ENCODE measurements around the gene TEN1. TPM values are rescaled to one million over a fixed set of nuclear protein-coding genes. Genes with fewer than 3 reads are reported as not detected.

TEN1 gene
- total RNA-seq, 2 experiments from 2014 or later, result 15.0 to 15.8 TPM

GRCh38 chr17:76000755-76001521, 21.9 kb downstream of the TEN1 start, which contains the start of gene CDK3:
Gene CDK3, plus strand, starts transcription at chr17:76000855. Its CDS starts 571 bp downstream, at chr17:76001426.
- ChIA-PET CTCF (interaction anchor here (0.5 to 7.1 kb wide), 8 partner anchors 9 to 95 kb away, joined by 3 to 59 read pairs (median 6); partner anchors contain the start of gene MRPL38), POLR2A (no interaction called here)

DNA sequence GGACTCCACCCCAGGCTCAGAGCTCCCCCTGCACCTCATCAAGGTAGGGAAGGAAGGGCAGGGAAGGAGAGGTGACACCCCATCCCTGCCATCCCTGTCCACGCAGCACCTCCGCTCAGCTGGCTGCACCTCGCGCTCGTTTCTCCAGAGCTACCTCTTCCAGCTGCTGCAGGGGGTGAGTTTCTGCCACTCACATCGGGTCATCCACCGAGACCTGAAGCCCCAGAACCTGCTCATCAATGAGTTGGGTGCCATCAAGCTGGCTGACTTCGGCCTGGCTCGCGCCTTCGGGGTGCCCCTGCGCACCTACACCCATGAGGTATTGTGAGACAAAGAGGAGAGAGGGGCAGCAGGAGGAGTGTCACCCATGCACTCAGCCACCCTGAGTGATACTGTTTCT, 23.1 kb downstream of the TEN1 start:
- CTCF ChIA-PET, result interaction anchor here (0.6 to 7.1 kb wide), 4 partner anchors 10 to 109 kb away, joined by 3 to 59 read pairs (median 6); partner anchors contain the start of gene MRPL38
- POLR2A ChIA-PET, result no interaction called here

- CTCF ChIA-PET, result interaction anchor here (0.6 to 7.1 kb wide), 5 partner anchors 9 to 435 kb away, joined by 3 to 59 read pairs (median 5); partner anchors contain the start of gene MRPL38
- POLR2A ChIA-PET, result interaction anchor here (0.6 kb wide), 1 partner anchor 148 kb away, joined by 6 read pairs; no protein-coding TSS in a partner anchor
Observed at GRCh38 chr17:76003915-76004314, 24.9 kb downstream of the TEN1 start.

- ChIA-PET CTCF (interaction anchor here (0.6 to 7.1 kb wide), 15 partner anchors 9 to 647 kb away, joined by 3 to 59 read pairs (median 4); partner anchors contain the start of gene MRPL38), POLR2A (no interaction called here)
Observed at GRCh38 chr17:76004750-76005262, 25.8 kb downstream of the TEN1 start.

- ChIA-PET CTCF (interaction anchor here (0.5 to 7.1 kb wide), 18 partner anchors 8 to 646 kb away, joined by 3 to 59 read pairs (median 4); partner anchors contain the start of gene MRPL38), POLR2A (no interaction called here)
Observed at GRCh38 chr17:76005263-76006149, 26.5 kb downstream of the TEN1 start.

DNA sequence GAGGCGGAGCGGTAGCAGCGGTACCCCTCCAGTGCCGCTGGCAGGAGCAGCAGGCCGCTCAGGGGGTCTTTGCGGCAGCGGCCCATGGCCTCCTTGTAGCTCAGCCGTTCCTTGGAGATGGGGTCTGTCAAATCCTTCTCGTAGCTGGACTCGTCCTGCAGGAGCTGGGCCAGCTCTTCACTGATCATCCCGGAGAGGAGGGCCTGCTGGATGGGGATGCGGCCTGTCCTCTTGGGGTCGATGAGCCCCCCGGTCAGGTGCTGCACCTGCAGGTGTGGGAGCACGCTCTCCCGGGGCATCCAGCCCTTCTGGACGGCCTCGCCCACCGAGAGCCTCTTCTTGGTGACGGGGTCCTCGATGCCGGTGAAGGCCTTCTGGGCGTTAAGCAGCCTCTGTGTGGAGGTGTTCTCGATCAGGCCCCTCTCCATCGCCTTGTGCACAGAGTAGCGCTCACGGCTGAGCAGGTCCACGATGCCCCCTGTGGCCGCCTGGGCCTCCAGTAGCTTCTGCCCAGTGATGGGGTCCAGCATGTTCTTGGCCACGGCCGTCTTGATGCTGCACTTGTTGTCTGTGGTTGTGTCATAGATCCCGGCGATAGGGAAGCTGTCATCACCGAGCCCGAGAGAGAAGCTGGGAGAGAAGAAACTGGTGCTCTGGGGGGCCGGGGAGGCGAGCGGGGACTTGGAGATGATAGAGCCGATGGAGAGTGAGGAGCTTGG, 28.2 kb downstream of the TEN1 start:
- CTCF ChIA-PET, result interaction anchor here (0.9 to 1.4 kb wide), 3 partner anchors 91 to 292 kb away, joined by 3 to 4 read pairs (median 3); partner anchors contain the start of gene MRPL38
- POLR2A ChIA-PET, result no interaction called here

GRCh38 chr17:76007850-76008165, 28.8 kb downstream of the TEN1 start:
- POLR2A ChIA-PET, result no interaction called here
- CTCF ChIA-PET, result interaction anchor here (1.1 to 1.4 kb wide), 3 partner anchors 20 to 291 kb away, joined by 3 to 4 read pairs (median 3); partner anchors contain the start of gene MRPL38

DNA sequence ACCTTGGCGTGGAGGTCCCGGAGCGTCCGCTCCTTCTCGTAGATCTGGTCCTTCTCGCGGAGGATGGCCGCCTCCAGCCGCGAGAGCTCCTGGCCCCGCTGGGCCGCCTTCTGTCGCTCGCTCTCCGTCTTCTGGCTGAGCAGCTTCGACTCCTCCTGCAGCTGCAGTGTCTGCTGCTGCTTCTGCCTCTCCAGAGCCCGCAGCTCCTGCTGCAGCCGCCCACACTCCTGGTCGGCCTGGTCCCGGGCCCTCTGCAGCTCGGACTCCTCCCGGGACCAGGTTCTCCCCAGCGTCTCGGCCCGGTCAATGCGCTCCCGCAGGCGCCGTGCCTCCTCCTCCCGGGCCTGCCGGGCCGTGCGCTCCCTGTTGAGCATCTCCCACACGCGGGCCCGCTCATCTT, 29.2 kb downstream of the TEN1 start:
- CTCF ChIA-PET, result interaction anchor here (0.6 to 1.4 kb wide), 6 partner anchors 10 to 291 kb away, joined by 3 to 9 read pairs (median 3); partner anchors contain the start of gene MRPL38
- POLR2A ChIA-PET, result no interaction called here

DNA sequence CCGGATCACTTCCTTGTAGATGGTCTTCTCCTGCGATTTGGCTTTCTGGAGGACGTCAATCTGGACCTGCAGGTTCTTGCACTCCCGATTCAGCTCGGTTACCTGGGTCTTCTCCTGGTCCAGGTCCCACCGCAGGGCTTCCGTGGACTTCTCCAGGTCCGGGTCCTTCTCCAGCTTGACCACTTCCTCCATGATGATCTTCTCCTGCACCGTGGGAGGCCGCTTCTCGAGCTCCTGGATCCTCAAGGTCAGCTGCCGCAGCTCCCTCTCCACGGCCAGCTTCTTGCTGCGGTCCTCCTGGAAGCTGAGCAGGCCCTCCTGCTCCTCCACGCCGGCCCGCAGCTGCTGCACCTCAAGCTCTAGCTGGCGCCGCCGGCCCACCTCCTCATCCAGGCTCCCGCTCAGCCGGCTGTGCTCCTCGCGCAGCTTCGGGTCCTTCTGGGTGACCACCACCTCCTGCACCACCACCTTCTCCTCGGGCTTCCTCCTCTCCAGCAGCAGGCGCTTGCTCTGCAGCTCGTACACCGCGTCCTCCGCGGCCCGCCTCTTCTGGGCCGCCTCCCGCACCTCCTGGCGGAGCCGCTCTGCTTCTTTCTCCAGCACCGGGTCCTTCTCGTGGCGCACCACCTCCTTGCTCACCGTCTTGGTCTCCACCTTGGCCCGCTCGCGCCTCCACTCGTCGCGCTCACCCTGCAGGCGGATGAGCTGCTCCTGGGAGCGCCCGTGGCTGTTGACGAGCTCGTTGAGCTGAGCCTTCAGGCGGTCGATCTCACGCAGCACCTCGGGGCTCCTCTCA, 29.8 kb downstream of the TEN1 start:
- ChIA-PET CTCF (interaction anchor here (0.6 to 1.8 kb wide), 7 partner anchors 9 to 290 kb away, joined by 3 to 9 read pairs (median 3); partner anchors contain the start of genes CDK3 and MRPL38), POLR2A (interaction anchor here (0.7 kb wide), 1 partner anchor 93 kb away, joined by 3 read pairs; no protein-coding TSS in a partner anchor)

- POLR2A ChIA-PET, result no interaction called here
- CTCF ChIA-PET, result interaction anchor here (1.3 to 2.5 kb wide), 3 partner anchors 8 to 10 kb away, joined by 3 to 7 read pairs (median 5); partner anchors contain the start of gene CDK3
Observed at GRCh38 chr17:76009447-76009846, 30.4 kb downstream of the TEN1 start.

DNA sequence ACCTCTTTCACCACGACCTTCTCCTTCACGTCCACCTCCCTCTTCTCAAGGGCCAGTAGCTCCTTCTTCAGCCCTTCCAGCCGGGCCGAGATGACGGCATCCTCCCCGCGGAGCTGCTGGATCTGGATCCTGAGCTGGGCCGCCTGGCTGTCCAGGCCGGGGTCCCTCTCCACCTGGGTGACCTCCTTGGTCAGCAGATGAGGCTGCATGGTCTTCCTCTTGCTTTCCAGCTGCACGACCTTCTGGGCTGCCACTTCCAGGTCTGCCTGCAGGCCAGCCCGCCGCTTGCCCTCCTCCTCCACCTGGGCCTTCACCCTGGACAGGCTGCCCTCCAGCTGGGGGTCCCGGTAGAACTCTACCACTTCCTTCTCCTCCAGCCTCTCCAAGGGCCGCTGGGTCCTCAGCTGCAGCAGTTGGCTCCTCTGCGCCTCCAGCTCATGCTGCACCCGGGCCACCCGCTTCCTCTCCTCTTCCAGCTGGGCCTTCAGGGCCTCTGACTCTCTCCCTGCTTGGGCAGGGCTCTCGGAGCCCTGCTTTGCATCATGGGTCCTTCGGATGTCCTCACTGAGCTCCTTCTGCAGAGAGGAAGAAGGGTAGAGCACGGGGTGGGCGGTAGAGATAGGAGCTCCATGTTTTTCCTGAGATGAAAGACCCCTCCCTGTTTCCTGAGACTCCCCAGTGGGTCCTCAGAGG, 31.1 kb downstream of the TEN1 start:
- ChIA-PET CTCF (interaction anchor here (1.8 to 2.5 kb wide), 2 partner anchors 10 kb away, joined by 5 to 7 read pairs; partner anchors contain the start of gene CDK3), POLR2A (no interaction called here)

DNA sequence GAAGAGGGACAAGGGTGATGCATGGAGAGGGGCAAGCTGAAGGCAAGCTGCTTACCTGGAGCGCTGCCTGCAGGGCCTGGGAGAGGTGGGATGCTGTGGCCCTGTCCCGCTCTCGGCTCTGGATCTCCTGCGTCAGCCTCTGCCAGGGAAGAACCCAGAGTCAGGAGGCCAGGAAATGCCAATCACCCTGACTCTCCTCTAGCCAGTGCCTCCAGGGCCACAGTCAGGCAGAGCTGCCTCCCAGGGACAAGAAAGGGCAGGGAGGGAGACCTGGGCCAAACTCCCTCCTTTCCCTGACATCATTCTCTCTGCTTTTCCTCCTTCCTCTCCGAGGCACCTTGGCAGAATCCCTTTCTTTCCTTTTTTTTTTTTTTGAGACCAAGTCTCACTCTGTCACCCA, 32.9 kb downstream of the TEN1 start:
- POLR2A ChIA-PET, result interaction anchor here (0.5 kb wide), 1 partner anchor 92 kb away, joined by 4 read pairs; the partner anchor contains the start of gene EXOC7
- CTCF ChIA-PET, result interaction anchor here (0.9 to 2.1 kb wide), 6 partner anchors 10 to 299 kb away, joined by 3 to 10 read pairs (median 4); partner anchors contain the start of genes MRPL38 and UNK

DNA sequence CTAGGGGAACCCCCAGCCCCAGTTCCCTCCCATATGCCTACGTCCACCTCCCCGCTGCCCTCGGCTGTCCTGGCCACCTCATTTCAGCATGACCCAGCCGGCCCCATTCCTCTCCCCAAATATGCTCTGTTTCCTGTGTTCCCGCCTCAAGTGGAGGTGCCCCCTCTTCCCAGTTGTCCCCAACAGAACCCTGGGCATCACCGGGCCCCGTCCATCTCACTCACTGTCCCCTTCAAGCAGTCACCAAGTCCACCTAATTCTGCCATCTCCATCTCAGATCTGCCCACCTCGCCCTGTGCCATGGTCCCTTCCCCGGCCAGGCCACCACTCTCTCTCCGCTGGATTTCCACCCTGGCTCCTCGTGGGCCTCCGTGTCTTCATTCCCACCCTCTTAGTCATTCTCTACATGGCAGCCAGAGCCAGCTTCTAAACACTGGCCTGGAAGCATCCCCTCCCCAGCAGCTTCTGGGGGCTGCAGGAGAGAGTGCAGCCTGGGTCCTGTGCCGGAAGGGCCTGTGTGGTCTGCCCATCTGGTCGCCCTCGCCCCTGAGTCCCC, 34.4 kb downstream of the TEN1 start:
- ChIA-PET CTCF (interaction anchor here (0.5 to 2.8 kb wide), 35 partner anchors 8 to 439 kb away, joined by 3 to 27 read pairs (median 4); partner anchors contain the start of genes CDK3, EXOC7, SRP68 and ZACN), POLR2A (no interaction called here)

DNA sequence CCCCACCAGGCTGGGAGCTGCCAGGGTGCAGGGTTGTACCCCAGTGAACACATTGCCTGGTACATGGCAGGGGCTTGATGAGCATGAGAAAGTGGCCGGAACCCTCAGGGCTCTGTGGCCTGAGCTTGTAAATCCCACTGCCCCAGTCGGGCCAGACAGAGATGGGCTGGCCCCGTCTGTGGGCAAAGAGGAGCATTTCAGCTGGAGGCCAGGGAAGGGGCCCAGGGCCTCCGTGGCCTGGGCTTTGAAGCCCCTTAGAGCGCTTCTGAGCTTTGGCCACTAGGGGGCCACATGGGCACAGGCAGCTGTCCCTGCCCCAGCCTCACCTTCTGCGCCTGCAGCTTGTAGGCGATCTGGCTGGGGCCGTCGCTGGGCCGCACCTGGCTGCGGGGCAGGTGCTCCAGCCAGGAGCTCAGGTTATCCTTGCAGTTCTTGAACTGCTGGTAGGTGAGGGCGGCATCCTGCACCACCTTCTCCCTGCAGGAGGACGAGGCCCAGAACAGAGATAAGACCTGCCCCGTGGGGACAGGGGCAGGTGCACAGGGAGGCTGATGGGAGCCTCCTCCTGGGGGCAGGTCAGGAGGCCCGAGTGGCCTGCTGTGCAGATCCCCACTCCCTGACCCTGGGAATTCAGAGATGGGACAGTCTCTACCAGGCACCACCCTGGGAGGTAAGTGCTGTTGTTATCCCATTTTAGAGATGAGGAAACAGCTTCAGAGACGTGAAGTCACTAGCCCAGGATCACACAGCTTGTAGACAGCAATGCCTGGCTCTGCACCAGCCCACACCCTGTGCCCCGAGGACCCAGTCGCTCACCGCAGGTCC, 35.3 kb downstream of the TEN1 start:
- ChIA-PET CTCF (interaction anchor here (0.5 to 2.8 kb wide), 49 partner anchors 8 to 438 kb away, joined by 3 to 27 read pairs (median 4); partner anchors contain the start of genes CDK3, EXOC7, MRPL38 and SRP68), POLR2A (interaction anchor here (0.6 kb wide), 1 partner anchor 86 kb away, joined by 4 read pairs; no protein-coding TSS in a partner anchor)

DNA sequence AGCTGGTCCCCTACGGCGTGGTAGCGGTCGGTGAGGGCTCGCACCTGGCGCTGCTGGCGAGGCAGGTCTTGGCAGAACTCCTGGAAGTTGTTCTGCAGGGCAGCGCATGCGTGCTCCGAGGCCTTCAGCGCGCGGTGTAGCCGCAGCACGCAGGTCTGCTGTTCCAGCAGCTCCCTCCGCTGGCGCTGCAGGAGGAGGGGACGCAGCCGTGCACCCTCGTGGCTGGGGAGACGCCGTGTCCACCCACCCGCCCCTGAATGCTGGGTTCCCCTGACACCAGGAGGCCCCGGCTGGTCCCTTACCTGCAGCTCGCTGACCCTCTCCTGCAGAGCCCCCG, 35.9 kb downstream of the TEN1 start:
- ChIA-PET CTCF (interaction anchor here (0.6 to 2.8 kb wide), 29 partner anchors 8 to 417 kb away, joined by 3 to 27 read pairs (median 4); partner anchors contain the start of genes EXOC7, MRPL38 and SRP68), POLR2A (no interaction called here)
